Caco-2 (cell line): ENCODE results near the gene ZSCAN26. TPM values are rescaled to one million over a fixed set of nuclear protein-coding genes. Genes with fewer than 3 reads are reported as not detected.

Experiments used
- BruUV-seq: library from RNA; stranded (reverse); fragments of 400-500 nt; replicated peaks from 2 replicates; lab custom pipeline; 2021; lab: Mats Ljungman, UMichigan
- CTCF ChIA-PET: fragments of 300-600 bp; sonication (Branson Sonifier 250); formaldehyde crosslinking; loops from one replicate; lab custom pipeline; 2022; ENCODE audit warnings: antibody characterized with exemption; lab: Charles Lee
- POLR2A ChIA-PET: fragments of 300-600 bp; sonication (Branson Sonifier 250); formaldehyde crosslinking; loops from one replicate; lab custom pipeline; 2022; ENCODE audit warnings: antibody characterized with exemption; lab: Charles Lee
- DNase-seq, 2 experiments: peaks; one replicate each; pipeline versions ENCODE4 v3.0.0 to v3.0.0-alpha.2; 2020 to 2022
- H3K27me3 ChIP-seq: replicated peaks from 2 replicates; pipeline ENCODE4 v1.6.0; 2011; ENCODE audit warnings: low read length; ENCODE audit not compliant: control insufficient read depth, insufficient read depth
- H3K36me3 ChIP-seq: 2 replicates; pipeline ENCODE4 v1.5.1; 2011; ENCODE audit warnings: low read length; ENCODE audit not compliant: control insufficient read depth, insufficient read depth
- H3K4me1 ChIP-seq: fragments of 250-450 bp; sonication (Bioruptor Pico); 2 replicates; pipeline ENCODE4 v1.5.1; 2020; ENCODE audit warnings: mild to moderate bottlenecking
- H3K4me3 ChIP-seq: 2 replicates; pipeline ENCODE4 v1.5.1; 2011; ENCODE audit warnings: low read depth, mild to moderate bottlenecking, control low read depth, low read length
- H3K9me3 ChIP-seq: fragments of 250-450 bp; sonication (Bioruptor Pico); 2 replicates; pipeline ENCODE4 v1.5.1; 2020; ENCODE audit warnings: mild to moderate bottlenecking, moderate library complexity
- H3K27ac Mint-ChIP-seq: one replicate; pipeline ENCODE4 v1.8.0; 2022; ENCODE audit warnings: mixed read lengths; ENCODE audit not compliant: unreplicated experiment
- H3K27me3 Mint-ChIP-seq: one replicate; pipeline ENCODE4 v1.8.0; 2022; ENCODE audit warnings: mixed read lengths; ENCODE audit not compliant: insufficient read depth, unreplicated experiment
- H3K36me3 Mint-ChIP-seq: one replicate; pipeline ENCODE4 v1.8.0; 2022; ENCODE audit warnings: mild to moderate bottlenecking, mixed read lengths; ENCODE audit not compliant: insufficient read depth, unreplicated experiment
- H3K4me1 Mint-ChIP-seq: one replicate; pipeline ENCODE4 v1.8.0; 2022; ENCODE audit warnings: low read depth, mixed read lengths; ENCODE audit not compliant: unreplicated experiment
- H3K4me3 Mint-ChIP-seq: one replicate; pipeline ENCODE4 v1.8.0; 2022; ENCODE audit warnings: mild to moderate bottlenecking, moderate library complexity, mixed read lengths; ENCODE audit not compliant: unreplicated experiment
- H3K9me3 Mint-ChIP-seq: one replicate; pipeline ENCODE4 v1.8.0; 2022; ENCODE audit warnings: mixed read lengths; ENCODE audit not compliant: unreplicated experiment
- intact Hi-C: fragments of 100-400 bp; cut with micrococcal nuclease; formaldehyde crosslinking; loops from one replicate; pipeline ENCODE4 v1.10.0; 2022; ENCODE audit not compliant: unreplicated experiment
- total RNA-seq: library from RNA; stranded (reverse); gene quantifications from 2 replicates; pipeline ENCODE4 v1.2.3, GENCODE V29; 2022
- TF ChIP-seq, protein P1 (sequence below), 2 experiments: fragments of 200-600 bp in 1 of 2; IDR thresholded peaks; 1 replicate in 1 of 2; 2 replicates in 1 of 2; pipeline versions ENCODE4 v1.5.1 to v1.8.0; 2011 to 2022; ENCODE audit warnings: antibody characterized with exemption in 1 of 2, control low read depth in 1 of 2, inconsistent platforms in 1 of 2, low read depth in 1 of 2, low read length in 1 of 2, mild to moderate bottlenecking in 1 of 2, moderate library complexity in 1 of 2; ENCODE audit not compliant: insufficient read depth in 1 of 2, severe bottlenecking in 1 of 2, unreplicated experiment in 1 of 2

ZSCAN26 gene
- total RNA-seq, 1 experiment from 2014 or later: 7.2 TPM

DNA sequence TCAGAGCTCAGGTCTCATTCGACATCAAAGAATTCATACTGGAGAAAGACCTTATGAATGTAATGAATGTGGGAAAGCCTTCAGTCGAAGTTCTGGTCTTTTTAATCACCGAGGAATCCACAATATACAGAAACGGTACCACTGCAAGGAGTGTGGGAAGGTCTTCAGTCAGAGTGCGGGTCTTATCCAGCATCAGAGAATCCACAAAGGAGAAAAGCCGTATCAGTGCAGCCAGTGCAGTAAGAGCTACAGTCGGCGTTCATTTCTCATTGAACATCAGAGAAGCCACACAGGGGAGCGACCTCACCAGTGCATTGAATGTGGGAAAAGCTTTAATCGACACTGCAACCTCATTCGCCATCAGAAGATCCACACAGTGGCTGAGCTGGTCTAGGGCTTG lies 34.2 kb upstream of the ZSCAN26 start:
- Mint-ChIP-seq H3K36me3 (peaks cover 38% of the 10 kb centered on the region), H3K9me3 (no peaks in the 10 kb centered on the region), H3K27me3 (no peaks in the 10 kb centered on the region), H3K27ac (no peak overlapping the region), H3K4me3 (no peak overlapping the region), H3K4me1 (no peaks in the 10 kb centered on the region)
- ChIA-PET CTCF (no interaction called here), POLR2A (no interaction called here)
- intact Hi-C loops: no loop called here
- Histone ChIP-seq H3K9me3 (no peaks in the 10 kb centered on the region), H3K4me3 (no peak overlapping the region), H3K4me1 (no peaks in the 10 kb centered on the region), H3K36me3 (no peaks in the 10 kb centered on the region; the same call in 1 of the 2 replicates), H3K27me3 (no peaks in the 10 kb centered on the region)
- BruUV-seq: no TSS peak
- DNase-seq: no peak
- TF ChIP-seq, protein P1, sequence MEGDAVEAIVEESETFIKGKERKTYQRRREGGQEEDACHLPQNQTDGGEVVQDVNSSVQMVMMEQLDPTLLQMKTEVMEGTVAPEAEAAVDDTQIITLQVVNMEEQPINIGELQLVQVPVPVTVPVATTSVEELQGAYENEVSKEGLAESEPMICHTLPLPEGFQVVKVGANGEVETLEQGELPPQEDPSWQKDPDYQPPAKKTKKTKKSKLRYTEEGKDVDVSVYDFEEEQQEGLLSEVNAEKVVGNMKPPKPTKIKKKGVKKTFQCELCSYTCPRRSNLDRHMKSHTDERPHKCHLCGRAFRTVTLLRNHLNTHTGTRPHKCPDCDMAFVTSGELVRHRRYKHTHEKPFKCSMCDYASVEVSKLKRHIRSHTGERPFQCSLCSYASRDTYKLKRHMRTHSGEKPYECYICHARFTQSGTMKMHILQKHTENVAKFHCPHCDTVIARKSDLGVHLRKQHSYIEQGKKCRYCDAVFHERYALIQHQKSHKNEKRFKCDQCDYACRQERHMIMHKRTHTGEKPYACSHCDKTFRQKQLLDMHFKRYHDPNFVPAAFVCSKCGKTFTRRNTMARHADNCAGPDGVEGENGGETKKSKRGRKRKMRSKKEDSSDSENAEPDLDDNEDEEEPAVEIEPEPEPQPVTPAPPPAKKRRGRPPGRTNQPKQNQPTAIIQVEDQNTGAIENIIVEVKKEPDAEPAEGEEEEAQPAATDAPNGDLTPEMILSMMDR (IDR thresholded peaks at IDR 0.05; ENCODE audit: insufficient read depth in 1 of 2, low read depth in 1 of 2, low read length in 1 of 2, severe bottlenecking in 1 of 2, unreplicated experiment in 1 of 2): no peak

DNA sequence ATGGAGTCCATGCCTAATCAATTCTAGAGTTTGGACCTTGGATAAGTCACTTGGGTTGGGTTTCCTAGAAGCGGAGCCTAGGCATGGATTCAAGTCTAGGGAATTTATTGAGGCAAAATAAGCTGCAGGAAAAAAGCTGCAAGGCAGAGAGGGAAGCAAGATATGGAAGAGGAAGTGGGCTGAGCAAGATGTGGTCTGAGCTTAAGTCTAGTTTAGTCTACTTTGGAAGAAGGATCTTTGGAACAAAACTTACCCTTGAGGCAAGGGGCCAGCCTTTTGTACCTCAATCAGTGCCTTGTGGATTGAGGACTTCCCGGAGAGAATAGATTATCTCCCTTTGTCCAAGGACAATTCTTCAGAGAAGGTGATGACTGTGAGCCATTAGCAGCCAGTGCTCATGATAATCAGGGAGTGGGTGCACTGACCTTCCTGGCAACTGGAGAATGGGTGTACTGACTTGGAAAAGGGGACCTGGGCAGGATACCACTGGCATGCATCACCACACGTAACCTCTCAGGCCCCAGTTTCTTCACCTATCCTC lies 31.0 kb upstream of the ZSCAN26 start:
- Histone ChIP-seq H3K27me3 (no peaks in the 10 kb centered on the region), H3K4me3 (no peak overlapping the region), H3K9me3 (no peaks in the 10 kb centered on the region), H3K4me1 (no peaks in the 10 kb centered on the region), H3K36me3 (no peaks in the 10 kb centered on the region; the same call in 1 of the 2 replicates)
- Mint-ChIP-seq H3K27ac (no peak overlapping the region), H3K36me3 (peaks cover 10% of the 10 kb centered on the region), H3K27me3 (no peaks in the 10 kb centered on the region), H3K9me3 (no peaks in the 10 kb centered on the region), H3K4me1 (no peaks in the 10 kb centered on the region), H3K4me3 (no peak overlapping the region)
- no peak for DNase-seq
- intact Hi-C loops: no loop called here
- TF ChIP-seq, protein P1 (IDR thresholded peaks at IDR 0.05; ENCODE audit: insufficient read depth in 1 of 2, low read depth in 1 of 2, low read length in 1 of 2, severe bottlenecking in 1 of 2, unreplicated experiment in 1 of 2): no peak
- CTCF ChIA-PET: no interaction called here
- no TSS peak for BruUV-seq
- POLR2A ChIA-PET: no interaction called here

DNA sequence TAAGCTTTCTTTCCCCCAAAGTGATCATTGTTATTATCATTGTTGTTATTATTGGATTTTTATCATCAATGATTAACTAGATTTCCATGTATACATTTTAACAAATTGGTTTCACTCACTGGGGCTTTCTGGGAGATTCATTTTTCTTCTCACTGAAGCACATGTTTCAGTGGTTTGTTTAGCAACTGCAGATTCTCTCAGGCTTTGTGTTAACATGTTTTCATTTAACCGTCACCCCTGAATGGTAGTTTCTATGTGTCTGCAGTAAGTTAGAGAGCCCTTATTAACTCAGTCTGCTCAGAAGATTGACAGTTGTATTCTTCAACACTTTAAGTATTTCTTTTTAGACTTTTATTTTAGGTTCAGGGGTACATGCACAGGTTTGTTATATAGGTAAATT lies 27.3 kb upstream of the ZSCAN26 start:
- no TSS peak for BruUV-seq
- POLR2A ChIA-PET: no interaction called here
- Histone ChIP-seq H3K27me3 (no peaks in the 10 kb centered on the region), H3K4me3 (no peak overlapping the region), H3K36me3 (no peaks in the 10 kb centered on the region), H3K9me3 (no peaks in the 10 kb centered on the region), H3K4me1 (no peaks in the 10 kb centered on the region)
- Mint-ChIP-seq H3K27ac (no peak overlapping the region), H3K9me3 (no peaks in the 10 kb centered on the region), H3K4me1 (no peaks in the 10 kb centered on the region), H3K4me3 (no peak overlapping the region), H3K27me3 (no peaks in the 10 kb centered on the region), H3K36me3 (no peaks in the 10 kb centered on the region)
- no peak for DNase-seq
- TF ChIP-seq, protein P1 (IDR thresholded peaks at IDR 0.05; ENCODE audit: insufficient read depth in 1 of 2, low read depth in 1 of 2, low read length in 1 of 2, severe bottlenecking in 1 of 2, unreplicated experiment in 1 of 2): no peak
- CTCF ChIA-PET: no interaction called here
- intact Hi-C loops: no loop called here
